CD4-positive, alpha-beta T cell treated with Interleukin-2 at 100 ng/mL for 4 hours (primary cell): Measurements from ENCODE around the gene LEMD1.
A peak's percentile ranks its signal among the peaks of the same experiment; 100 is the strongest.
"Not testable (repeated sequence)": the region's sequence is repeated elsewhere in the genome, so short reads cannot be mapped to it uniquely, and the experiment has no call there.

Experiments used
- DNase-seq: peaks from one replicate; pipeline ENCODE4 v3.0.0-alpha.2; 2020; ENCODE audit warnings: low spot score

The LEMD1 gene

GRCh38 chr1:205429762-205430695, 8.2 kb upstream of the LEMD1 start:
- no peak for DNase-seq

GRCh38 chr1:205424901-205425600, 3.2 kb upstream of the LEMD1 start:
- DNase-seq = no peak

- no peak for DNase-seq
Observed at GRCh38 chr1:205423814-205424399, 2.1 kb upstream of the LEMD1 start.

GRCh38 chr1:205422993-205423642, 1.3 kb upstream of the LEMD1 start:
- DNase-seq = no peak

GRCh38 chr1:205420938-205421337, 918 bp downstream of the LEMD1 start:
- no peak for DNase-seq

GRCh38 chr1:205417870-205418635, 3.8 kb downstream of the LEMD1 start:
- DNase-seq = no peak

GRCh38 chr1:205416322-205416721, 5.5 kb downstream of the LEMD1 start:
- DNase-seq = no peak

- DNase-seq = no peak
Observed at GRCh38 chr1:205410581-205411298, 11.1 kb downstream of the LEMD1 start.

GRCh38 chr1:205407970-205408369, 13.9 kb downstream of the LEMD1 start:
- no peak for DNase-seq

GRCh38 chr1:205406252-205406651, 15.6 kb downstream of the LEMD1 start:
- DNase-seq = not testable (repeated sequence)

GRCh38 chr1:205404484-205404883, 17.4 kb downstream of the LEMD1 start:
- DNase-seq = not testable (repeated sequence)

- no peak for DNase-seq
Observed at GRCh38 chr1:205398586-205398985, 23.3 kb downstream of the LEMD1 start.

- DNase-seq = peak; percentile 42
Observed at GRCh38 chr1:205396967-205397616, 24.8 kb downstream of the LEMD1 start.

GRCh38 chr1:205395616-205396015, 26.2 kb downstream of the LEMD1 start:
- no peak for DNase-seq

- no peak for DNase-seq
Observed at GRCh38 chr1:205392650-205393049, 29.2 kb downstream of the LEMD1 start.

GRCh38 chr1:205391386-205391785, 30.5 kb downstream of the LEMD1 start:
- no peak for DNase-seq

- no peak for DNase-seq
Observed at GRCh38 chr1:205387845-205388244, 34.0 kb downstream of the LEMD1 start.

GRCh38 chr1:205382990-205383389, 38.9 kb downstream of the LEMD1 start:
- not testable (repeated sequence) for DNase-seq

GRCh38 chr1:205382561-205382960, 39.3 kb downstream of the LEMD1 start:
- no peak for DNase-seq

GRCh38 chr1:205381305-205381704, 40.6 kb downstream of the LEMD1 start:
- no peak for DNase-seq
